IMR-90 (cell line): ENCODE measurements around the gene OR52A5.

Experiments used
- BHLHE40 ChIP-seq: fragments of 150-350 bp; IDR thresholded peaks from 2 replicates; pipeline ENCODE4 v1.6.1; 2016; ENCODE audit warnings: mild to moderate bottlenecking, low read depth, low read length
- CEBPB ChIP-seq: IDR thresholded peaks from 2 replicates; pipeline ENCODE4 v1.6.1; 2012; ENCODE audit warnings: low read depth, low read length, improper control_type of control experiment
- CTCF ChIP-seq: conservative IDR thresholded peaks from 2 replicates; pipeline ENCODE4 v1.5.1; 2012; ENCODE audit warnings: mild to moderate bottlenecking, low read depth, low read length, improper control_type of control experiment
- ELK1 ChIP-seq: fragments of 150-350 bp; IDR thresholded peaks from 2 replicates; pipeline ENCODE4 v1.6.1; 2016; ENCODE audit warnings: low read depth, mild to moderate bottlenecking, low read length, moderate library complexity, borderline replicate concordance
- MAFK ChIP-seq: IDR thresholded peaks from 2 replicates; pipeline ENCODE4 v1.6.1; 2012; ENCODE audit warnings: low read depth, low read length, improper control_type of control experiment
- NFE2L2 ChIP-seq: fragments of 150-350 bp; IDR thresholded peaks from 2 replicates; pipeline ENCODE4 v1.6.1; 2016; ENCODE audit warnings: low read depth, mild to moderate bottlenecking, low read length
- POLR2A ChIP-seq: IDR thresholded peaks from 2 replicates; pipeline ENCODE4 v1.6.1; 2012; ENCODE audit warnings: mild to moderate bottlenecking, low read depth, low read length
- RAD21 ChIP-seq: IDR thresholded peaks from 2 replicates; pipeline ENCODE4 v1.6.1; 2012; ENCODE audit warnings: low read length, improper control_type of control experiment
- RFX5 ChIP-seq: IDR thresholded peaks from 2 replicates; pipeline ENCODE4 v1.8.0; 2012; ENCODE audit warnings: low read depth, mild to moderate bottlenecking, low read length, moderate library complexity

- no peak for TF ChIP-seq CTCF
- no peak for TF ChIP-seq CEBPB
- no peak for TF ChIP-seq ELK1
- TF ChIP-seq RAD21 = no peak
- TF ChIP-seq POLR2A = no peak
- TF ChIP-seq BHLHE40 = no peak
- TF ChIP-seq RFX5 = no peak
- no peak for TF ChIP-seq NFE2L2
- TF ChIP-seq MAFK = no peak
Observed at GRCh38 chr11:5107285-5107684, 30.9 kb downstream of the OR52A5 start.
